Measurements from ENCODE around the gene RAB17.

DNA sequence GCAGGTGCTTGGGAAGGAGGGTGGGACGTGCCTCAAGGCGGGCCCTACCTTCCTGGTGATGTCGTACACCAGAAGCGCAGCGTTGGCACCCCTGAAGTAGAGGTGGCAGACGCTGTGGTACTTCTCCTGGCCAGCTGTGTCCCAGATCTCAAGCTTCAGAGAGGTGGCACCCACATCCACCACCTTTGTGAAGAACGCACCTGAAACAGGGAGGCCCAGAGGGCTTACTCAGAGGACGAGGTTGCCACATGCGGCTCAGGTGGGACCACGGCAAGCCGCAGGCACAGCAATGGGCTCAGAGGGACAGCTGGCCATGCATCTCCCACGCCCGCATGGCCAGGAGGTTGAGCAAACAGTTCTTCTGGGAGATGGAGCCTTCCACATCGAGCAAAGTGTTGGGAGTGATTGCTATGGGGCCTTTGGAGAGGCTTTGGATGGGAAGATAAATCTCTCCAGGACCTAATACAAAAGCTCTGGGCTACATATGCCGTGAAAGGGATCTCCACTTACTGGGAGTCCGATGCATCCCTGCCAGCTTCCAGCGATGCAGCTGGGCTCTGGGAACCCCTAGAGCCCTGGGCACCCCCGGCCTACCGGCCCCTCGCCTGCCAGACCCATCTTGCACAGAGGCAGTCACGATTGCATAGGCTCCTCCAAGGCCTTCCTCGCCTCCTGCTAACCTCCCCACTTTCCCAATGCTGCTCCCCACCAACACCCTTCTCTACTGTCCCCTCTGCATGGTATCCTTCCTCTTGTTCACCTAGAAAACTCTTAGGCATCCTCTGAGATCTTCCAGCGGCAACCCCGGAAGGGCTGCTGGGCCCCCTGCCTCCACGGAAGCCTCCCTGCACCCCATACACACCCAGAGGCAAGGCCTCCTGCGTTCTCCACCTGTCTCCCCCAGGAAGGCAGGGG, 12.3 kb downstream of the RAB17 start:
- no peak for TF ChIP-seq SP1 (IDR thresholded peaks at IDR 0.05; ENCODE audit: low read depth)
- TF ChIP-seq, protein P1, sequence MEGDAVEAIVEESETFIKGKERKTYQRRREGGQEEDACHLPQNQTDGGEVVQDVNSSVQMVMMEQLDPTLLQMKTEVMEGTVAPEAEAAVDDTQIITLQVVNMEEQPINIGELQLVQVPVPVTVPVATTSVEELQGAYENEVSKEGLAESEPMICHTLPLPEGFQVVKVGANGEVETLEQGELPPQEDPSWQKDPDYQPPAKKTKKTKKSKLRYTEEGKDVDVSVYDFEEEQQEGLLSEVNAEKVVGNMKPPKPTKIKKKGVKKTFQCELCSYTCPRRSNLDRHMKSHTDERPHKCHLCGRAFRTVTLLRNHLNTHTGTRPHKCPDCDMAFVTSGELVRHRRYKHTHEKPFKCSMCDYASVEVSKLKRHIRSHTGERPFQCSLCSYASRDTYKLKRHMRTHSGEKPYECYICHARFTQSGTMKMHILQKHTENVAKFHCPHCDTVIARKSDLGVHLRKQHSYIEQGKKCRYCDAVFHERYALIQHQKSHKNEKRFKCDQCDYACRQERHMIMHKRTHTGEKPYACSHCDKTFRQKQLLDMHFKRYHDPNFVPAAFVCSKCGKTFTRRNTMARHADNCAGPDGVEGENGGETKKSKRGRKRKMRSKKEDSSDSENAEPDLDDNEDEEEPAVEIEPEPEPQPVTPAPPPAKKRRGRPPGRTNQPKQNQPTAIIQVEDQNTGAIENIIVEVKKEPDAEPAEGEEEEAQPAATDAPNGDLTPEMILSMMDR (IDR thresholded peaks at IDR 0.05 in 2 of 3, conservative IDR thresholded peaks at IDR 0.05 in 1 of 3; ENCODE audit: borderline replicate concordance in 1 of 3, insufficient read depth in 1 of 3, low read depth in 2 of 3, low read length in 2 of 3) = no peak
- TF ChIP-seq RAD21 (IDR thresholded peaks at IDR 0.05; ENCODE audit: low read depth) = no peak
- no peak for TF ChIP-seq JUND (IDR thresholded peaks at IDR 0.05)
- no peak for TF ChIP-seq POLR2AphosphoS5 (IDR thresholded peaks at IDR 0.05; ENCODE audit: low read depth, low read length)
- TF ChIP-seq CBX3 (IDR thresholded peaks at IDR 0.05; ENCODE audit: low read depth) = no peak
- TF ChIP-seq, protein P2, sequence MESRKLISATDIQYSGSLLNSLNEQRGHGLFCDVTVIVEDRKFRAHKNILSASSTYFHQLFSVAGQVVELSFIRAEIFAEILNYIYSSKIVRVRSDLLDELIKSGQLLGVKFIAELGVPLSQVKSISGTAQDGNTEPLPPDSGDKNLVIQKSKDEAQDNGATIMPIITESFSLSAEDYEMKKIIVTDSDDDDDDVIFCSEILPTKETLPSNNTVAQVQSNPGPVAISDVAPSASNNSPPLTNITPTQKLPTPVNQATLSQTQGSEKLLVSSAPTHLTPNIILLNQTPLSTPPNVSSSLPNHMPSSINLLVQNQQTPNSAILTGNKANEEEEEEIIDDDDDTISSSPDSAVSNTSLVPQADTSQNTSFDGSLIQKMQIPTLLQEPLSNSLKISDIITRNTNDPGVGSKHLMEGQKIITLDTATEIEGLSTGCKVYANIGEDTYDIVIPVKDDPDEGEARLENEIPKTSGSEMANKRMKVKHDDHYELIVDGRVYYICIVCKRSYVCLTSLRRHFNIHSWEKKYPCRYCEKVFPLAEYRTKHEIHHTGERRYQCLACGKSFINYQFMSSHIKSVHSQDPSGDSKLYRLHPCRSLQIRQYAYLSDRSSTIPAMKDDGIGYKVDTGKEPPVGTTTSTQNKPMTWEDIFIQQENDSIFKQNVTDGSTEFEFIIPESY (IDR thresholded peaks at IDR 0.05; ENCODE audit: extremely low read depth, insufficient replicate concordance, low read length) = no peak
- TF ChIP-seq CEBPB (IDR thresholded peaks at IDR 0.05; ENCODE audit: low read depth) = no peak
- no peak for TF ChIP-seq EZH2 (IDR thresholded peaks at IDR 0.05)
